SH-SY5Y (cell line): ENCODE measurements around the gene DELE1.

Experiments
- GATA2 ChIP-seq: IDR thresholded peaks from 2 replicates; pipeline ENCODE4 v1.6.1; 2011; ENCODE audit warnings: mild to moderate bottlenecking, low read depth, low read length
- GATA3 ChIP-seq: IDR thresholded peaks from 2 replicates; pipeline ENCODE4 v1.6.1; 2011; ENCODE audit warnings: low read depth, mild to moderate bottlenecking, low read length, moderate library complexity

DNA sequence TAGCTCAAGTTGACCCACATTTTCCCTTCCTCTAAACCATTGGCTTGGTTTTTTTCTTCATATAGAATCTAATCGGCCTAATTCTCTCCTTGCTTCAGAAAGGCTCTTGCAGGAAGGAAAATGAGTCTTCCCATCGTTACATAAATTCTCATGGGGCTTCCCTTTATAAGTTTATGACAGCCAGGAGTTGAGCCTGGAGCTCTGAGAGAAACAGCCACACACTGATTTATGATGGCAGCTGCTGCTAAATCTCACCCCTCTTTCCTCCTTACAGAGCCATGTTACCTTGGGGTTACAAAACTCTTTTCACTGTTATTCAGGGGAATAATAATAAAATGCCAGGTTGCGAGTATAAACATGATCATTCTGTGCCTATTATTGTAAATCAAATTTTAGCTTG, 40.0 kb downstream of the DELE1 start:
- TF ChIP-seq GATA2, result no peak
- TF ChIP-seq GATA3, result no peak
